ENCODE results near the gene VOPP1. TPM values are rescaled to one million over a fixed set of nuclear protein-coding genes. Genes with fewer than 3 reads are reported as not detected.
A peak's percentile ranks its signal among the peaks of the same experiment; 100 is the strongest.

The VOPP1 gene
- total RNA-seq, 6 experiments from 2014 or later: 103 to 135 (median 122) TPM

GRCh38 chr7:55493408-55493807, 78.9 kb downstream of the VOPP1 start:
- peaks cover 25% of the 10 kb centered on the region for H3K36me3 Mint-ChIP-seq (ENCODE audit: low read depth)
- no peaks in the 10 kb centered on the region; the same call in 1 of the 2 replicates for H3K27me3 Mint-ChIP-seq (ENCODE audit: insufficient read depth)
- H3K9me3 Mint-ChIP-seq: no peaks in the 10 kb centered on the region
- H3K4me1 Mint-ChIP-seq (ENCODE audit: low read depth): peaks cover 30% of the 10 kb centered on the region
- TF ChIP-seq CTCF (IDR thresholded peaks at IDR 0.05): no peak
- H3K4me3 Mint-ChIP-seq: no peak overlapping the region
- DNase-seq: peak; percentile 32
- peak overlapping the region; percentile 59 for H3K27ac Mint-ChIP-seq

DNA sequence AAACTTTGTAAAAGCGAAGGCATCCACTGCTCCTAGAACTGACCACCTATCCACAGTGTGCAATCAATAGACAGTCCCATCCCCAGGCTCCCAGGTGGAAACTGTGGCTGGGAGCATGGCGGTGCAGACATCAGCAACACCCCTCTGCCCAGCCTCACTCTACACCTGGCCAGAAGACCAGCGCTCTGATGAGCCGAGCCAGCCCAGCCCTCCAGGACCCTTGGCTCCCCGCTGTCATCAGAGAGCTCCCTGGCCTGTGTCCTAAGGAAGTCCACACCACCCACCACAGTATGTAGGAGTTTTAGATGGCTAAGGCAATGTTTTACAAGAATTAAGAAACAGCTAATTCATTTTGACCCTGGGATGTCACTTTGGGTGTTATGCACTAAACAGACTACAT, 81.0 kb downstream of the VOPP1 start:
- Mint-ChIP-seq H3K36me3 (ENCODE audit: low read depth) (peaks cover 44% of the 10 kb centered on the region), H3K27ac (no peak overlapping the region), H3K4me3 (no peak overlapping the region), H3K9me3 (no peaks in the 10 kb centered on the region), H3K4me1 (ENCODE audit: low read depth) (peaks cover 30% of the 10 kb centered on the region), H3K27me3 (ENCODE audit: insufficient read depth) (no peaks in the 10 kb centered on the region; the same call in 1 of the 2 replicates)
- no peak for DNase-seq
- no peak for TF ChIP-seq CTCF (IDR thresholded peaks at IDR 0.05)

DNA sequence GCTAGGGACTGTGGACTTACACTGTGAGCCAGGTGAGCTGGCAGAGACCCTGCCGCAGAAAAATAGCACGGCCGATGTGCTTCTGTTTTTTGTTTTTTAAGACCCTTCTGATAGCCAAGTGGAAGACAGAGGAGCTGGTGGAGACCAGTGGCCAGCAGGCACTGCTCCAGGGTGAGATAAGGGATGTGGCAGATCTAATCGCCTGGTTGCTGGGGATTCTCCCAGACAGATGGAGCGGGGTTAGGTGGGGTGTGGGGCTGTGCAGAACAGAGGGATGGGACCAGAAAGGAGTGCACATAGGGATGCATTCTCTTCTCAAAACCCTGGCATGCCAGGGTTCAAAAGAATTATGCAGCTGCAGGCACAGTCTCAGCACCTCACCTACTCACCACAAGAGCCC, 82.2 kb downstream of the VOPP1 start:
- Mint-ChIP-seq H3K27ac (no peak overlapping the region), H3K36me3 (ENCODE audit: low read depth) (peaks cover 47% of the 10 kb centered on the region), H3K4me3 (no peak overlapping the region), H3K9me3 (no peaks in the 10 kb centered on the region), H3K27me3 (ENCODE audit: insufficient read depth) (no peaks in the 10 kb centered on the region; the same call in 1 of the 2 replicates), H3K4me1 (ENCODE audit: low read depth) (peaks cover 18% of the 10 kb centered on the region)
- TF ChIP-seq CTCF (IDR thresholded peaks at IDR 0.05): no peak
- DNase-seq: no peak

- H3K36me3 Mint-ChIP-seq (ENCODE audit: low read depth): peaks cover 49% of the 10 kb centered on the region
- no peak overlapping the region for H3K4me3 Mint-ChIP-seq
- no peaks in the 10 kb centered on the region; the same call in 1 of the 2 replicates for H3K27me3 Mint-ChIP-seq (ENCODE audit: insufficient read depth)
- TF ChIP-seq CTCF (IDR thresholded peaks at IDR 0.05): no peak
- peaks cover 17% of the 10 kb centered on the region for H3K4me1 Mint-ChIP-seq (ENCODE audit: low read depth)
- DNase-seq: no peak
- H3K9me3 Mint-ChIP-seq: no peaks in the 10 kb centered on the region
- H3K27ac Mint-ChIP-seq: no peak overlapping the region
These were observed 82.8 kb downstream of the VOPP1 start for GRCh38 chr7:55489552-55489951.

DNA sequence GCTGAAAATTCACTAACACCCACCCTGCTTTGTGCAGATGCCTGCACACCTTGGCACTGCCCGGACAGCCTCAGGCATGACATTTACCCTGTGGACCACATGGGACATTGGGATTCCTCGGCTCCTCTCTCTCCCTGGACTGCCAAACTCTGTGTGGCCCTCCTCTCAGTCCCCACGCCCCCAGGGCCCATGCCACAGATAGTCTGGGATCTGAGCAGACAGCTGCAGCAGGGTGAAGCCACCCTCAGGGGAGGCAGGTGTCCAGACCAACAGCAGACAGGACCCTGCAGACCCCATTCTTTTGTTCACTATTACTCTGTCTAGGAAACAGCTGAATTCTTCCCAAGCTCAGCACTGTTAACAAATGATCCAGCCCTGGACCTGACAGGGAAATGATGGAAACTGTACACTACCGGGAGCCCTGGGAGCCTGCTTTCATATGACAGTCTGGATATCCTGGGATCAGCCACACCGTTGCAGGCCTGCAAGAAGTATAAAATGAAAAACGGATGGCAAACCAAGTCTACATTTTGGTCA, 83.4 kb downstream of the VOPP1 start:
- DNase-seq: no peak
- Mint-ChIP-seq H3K27ac (no peak overlapping the region), H3K27me3 (ENCODE audit: insufficient read depth) (no peaks in the 10 kb centered on the region; the same call in 1 of the 2 replicates), H3K4me3 (no peak overlapping the region), H3K36me3 (ENCODE audit: low read depth) (peaks cover 56% of the 10 kb centered on the region), H3K9me3 (no peaks in the 10 kb centered on the region), H3K4me1 (ENCODE audit: low read depth) (peaks cover 18% of the 10 kb centered on the region)
- no peak for TF ChIP-seq CTCF (IDR thresholded peaks at IDR 0.05)

All from HFFc6 (cell line).